Fibroblast of lung (primary cell): Measurements from ENCODE around the gene PNPLA7. TPM values are rescaled to one million over a fixed set of nuclear protein-coding genes. Genes with fewer than 3 reads are reported as not detected.
A peak's percentile ranks its signal among the peaks of the same experiment; 100 is the strongest.

Source experiments
- DNase-seq, 2 donors: peaks; one replicate each; pipeline versions ENCODE4 v3.0.0 to v3.0.0-alpha.2; 2010; ENCODE audit warnings: low read depth in 2 of 2
- H2AFZ ChIP-seq: 2 replicates; pipeline ENCODE4 v1.5.1; 2012; ENCODE audit warnings: low read length, control low read depth, inconsistent platforms
- H3K27ac ChIP-seq: 2 replicates; pipeline ENCODE4 v1.5.1; 2011; ENCODE audit warnings: low read length, control low read depth; ENCODE audit not compliant: insufficient read depth
- H3K27me3 ChIP-seq: 2 replicates; pipeline ENCODE4 v1.5.1; 2011; ENCODE audit warnings: mild to moderate bottlenecking, low read length; ENCODE audit not compliant: control insufficient read depth, insufficient read depth
- H3K36me3 ChIP-seq: 2 replicates; pipeline ENCODE4 v1.5.1; 2011; ENCODE audit warnings: low read length; ENCODE audit not compliant: control insufficient read depth, insufficient read depth
- H3K4me1 ChIP-seq: 2 replicates; pipeline ENCODE4 v1.5.1; 2011; ENCODE audit warnings: low read length; ENCODE audit not compliant: control insufficient read depth, insufficient read depth; ENCODE audit errors: extremely low read depth
- H3K4me2 ChIP-seq: 2 replicates; pipeline ENCODE4 v1.5.1; 2011; ENCODE audit warnings: low read length, control low read depth; ENCODE audit not compliant: insufficient read depth; ENCODE audit errors: extremely low read depth
- H3K4me3 ChIP-seq, 4 experiments: fragments of 200-600 bp in 1 of 4; sonication (generic) in 1 of 4; replicated peaks in 1 of 4; 2 replicates each; pipeline ENCODE4 v1.5.1; 2011 to 2016; ENCODE audit warnings: low read length in 4 of 4, low read depth in 3 of 4, mild to moderate bottlenecking in 3 of 4, control low read depth in 2 of 4, inconsistent platforms in 1 of 4, mixed read lengths in 1 of 4; ENCODE audit not compliant: insufficient read depth in 1 of 4; ENCODE audit errors: control extremely low read depth in 1 of 4
- H3K79me2 ChIP-seq: 2 replicates; pipeline ENCODE4 v1.5.1; 2012; ENCODE audit warnings: mild to moderate bottlenecking, low read length, inconsistent platforms; ENCODE audit not compliant: control insufficient read depth, insufficient read depth
- H3K9ac ChIP-seq: 2 replicates; pipeline ENCODE4 v1.5.1; 2011; ENCODE audit warnings: mild to moderate bottlenecking, low read length, control low read depth; ENCODE audit not compliant: insufficient read depth
- H3K9me3 ChIP-seq: 2 replicates; pipeline ENCODE4 v1.5.1; 2012; ENCODE audit warnings: low read depth, low read length; ENCODE audit not compliant: control insufficient read depth, insufficient read depth
- H4K20me1 ChIP-seq: 2 replicates; pipeline ENCODE4 v1.5.1; 2011; ENCODE audit warnings: low read length; ENCODE audit not compliant: control insufficient read depth, insufficient read depth; ENCODE audit errors: extremely low read depth
- CTCF ChIP-seq, 2 donors: IDR thresholded peaks in 1 of 2; conservative IDR thresholded peaks in 1 of 2; 1 replicate in 1 of 2; 2 replicates in 1 of 2; pipeline ENCODE4 v1.5.1; 2011 to 2012; ENCODE audit warnings: low read length in 2 of 2, control low read depth in 1 of 2, inconsistent platforms in 1 of 2, low read depth in 1 of 2, mild to moderate bottlenecking in 1 of 2
- EZH2 ChIP-seq: IDR thresholded peaks from 2 replicates; pipeline ENCODE4 v1.5.1; 2012; ENCODE audit warnings: low read length, control low read depth, mild to moderate bottlenecking; ENCODE audit errors: missing control alignments
- polyA plus RNA-seq, 2 donors: library from polyadenylated mRNA; depleted of rRNA in 1 of 2; stranded (reverse) in 1 of 2; unstranded in 1 of 2; fragments of >200 nt; gene quantifications; 2 replicates each; pipeline ENCODE4 v1.2.1, GENCODE V29; 2011 to 2012; ENCODE audit warnings: missing spikeins in 1 of 2
- total RNA-seq: library from RNA; depleted of rRNA; stranded (reverse); fragments of >200 nt; gene quantifications from 2 replicates; pipeline ENCODE4 v1.2.1, GENCODE V29; 2014

PNPLA7 gene
- total and polyA plus RNA-seq, 2 donors (not counting 1 experiment from before 2014, with no cell fraction given): 0.23 to 3.0 TPM

DNA sequence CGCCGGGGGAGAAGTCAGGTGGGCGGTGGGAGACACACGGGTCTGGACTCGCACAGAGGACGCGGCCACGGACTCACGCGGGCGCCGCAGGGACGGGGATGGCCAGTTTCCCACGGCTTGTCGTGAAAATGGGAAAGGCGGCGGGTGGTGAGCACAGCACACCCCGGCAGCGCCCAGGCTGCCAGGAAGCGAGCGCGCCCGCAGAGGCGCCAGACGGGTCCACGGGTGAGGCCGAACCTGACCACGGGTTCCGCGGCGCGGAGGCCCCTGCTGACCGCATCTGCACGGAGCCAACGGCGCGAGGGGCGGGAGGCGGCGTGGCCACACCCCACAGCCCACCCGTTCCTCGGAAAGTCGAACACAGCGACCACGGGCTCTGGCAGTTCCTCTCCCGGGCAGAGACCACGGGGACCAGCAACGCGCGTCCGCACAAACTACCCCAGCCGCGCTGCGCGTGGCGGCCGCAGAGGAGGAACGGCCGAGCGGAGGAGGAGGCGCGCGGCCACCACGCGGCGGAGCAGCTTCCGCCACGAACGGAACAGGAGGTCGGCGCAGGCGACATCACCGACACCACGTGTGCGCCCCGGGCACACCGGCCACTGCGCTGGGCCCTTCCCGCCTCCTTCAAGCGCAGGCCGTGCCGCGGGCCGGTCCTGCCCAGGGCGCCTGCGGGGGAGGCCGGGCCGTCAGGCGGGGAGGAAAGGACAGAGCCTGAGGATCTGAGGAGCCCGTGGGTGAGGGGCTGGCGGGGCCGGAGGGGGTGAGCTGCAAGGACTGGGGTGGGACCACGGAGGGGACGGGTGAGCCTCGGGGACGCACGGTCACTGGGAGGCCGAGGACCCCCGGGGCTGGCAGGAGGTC is 132.8 kb downstream of the PNPLA7 start:
- H3K4me3 ChIP-seq: peak overlapping the region in 1 of 4 experiments; percentile 27

GRCh38 chr9:137416563-137417151 is 133.5 kb downstream of the PNPLA7 start:
- no peaks in the 10 kb centered on the region for H4K20me1 ChIP-seq
- H3K27ac ChIP-seq: no peak overlapping the region
- no peaks in the 10 kb centered on the region for H3K27me3 ChIP-seq
- TF ChIP-seq CTCF (conservative IDR thresholded peaks at IDR 0.05 in 1 of 2, IDR thresholded peaks at IDR 0.05 in 1 of 2; ENCODE audit: low read depth in 1 of 2, low read length in 2 of 2) (no peak), EZH2 (no peak)
- H3K4me1 ChIP-seq: peaks cover 12% of the 10 kb centered on the region
- H3K36me3 ChIP-seq: no peaks in the 10 kb centered on the region
- H3K4me3 ChIP-seq: no peak overlapping the region
- H3K9ac ChIP-seq: no peak overlapping the region
- no peak for DNase-seq
- no peak overlapping the region for H3K4me2 ChIP-seq
- no peak overlapping the region for H2AFZ ChIP-seq
- H3K79me2 ChIP-seq: peaks cover 2% of the 10 kb centered on the region
- no peaks in the 10 kb centered on the region for H3K9me3 ChIP-seq

More for the DNA sequence above, 132.8 kb downstream of the PNPLA7 start:
- no peak overlapping the region for H3K4me2 ChIP-seq
- H3K4me1 ChIP-seq: peaks cover 5% of the 10 kb centered on the region
- H2AFZ ChIP-seq: no peak overlapping the region
- peaks cover 2% of the 10 kb centered on the region for H3K79me2 ChIP-seq
- no peak for DNase-seq
- no peaks in the 10 kb centered on the region for H4K20me1 ChIP-seq
- no peaks in the 10 kb centered on the region for H3K27me3 ChIP-seq
- H3K27ac ChIP-seq: no peak overlapping the region
- H3K36me3 ChIP-seq: no peaks in the 10 kb centered on the region
- TF ChIP-seq CTCF (conservative IDR thresholded peaks at IDR 0.05 in 1 of 2, IDR thresholded peaks at IDR 0.05 in 1 of 2; ENCODE audit: low read depth in 1 of 2, low read length in 2 of 2) (no peak), EZH2 (no peak)
- H3K9ac ChIP-seq: peak overlapping the region; percentile 13
- no peaks in the 10 kb centered on the region for H3K9me3 ChIP-seq

GRCh38 chr9:137416006-137416562 is 134.1 kb downstream of the PNPLA7 start:
- Histone ChIP-seq H3K9ac (no peak overlapping the region), H3K27ac (no peak overlapping the region), H3K79me2 (no peaks in the 10 kb centered on the region), H3K27me3 (no peaks in the 10 kb centered on the region), H3K4me2 (no peak overlapping the region), H3K4me3 (no peak overlapping the region), H2AFZ (no peak overlapping the region), H4K20me1 (no peaks in the 10 kb centered on the region), H3K4me1 (peaks cover 15% of the 10 kb centered on the region), H3K36me3 (no peaks in the 10 kb centered on the region), H3K9me3 (no peaks in the 10 kb centered on the region)
- no peak for DNase-seq
- no peak for TF ChIP-seq EZH2
- no peak for TF ChIP-seq CTCF (conservative IDR thresholded peaks at IDR 0.05 in 1 of 2, IDR thresholded peaks at IDR 0.05 in 1 of 2; ENCODE audit: low read depth in 1 of 2, low read length in 2 of 2)
